Measurements from ENCODE around the gene DKK3.

DKK3 gene

DNA sequence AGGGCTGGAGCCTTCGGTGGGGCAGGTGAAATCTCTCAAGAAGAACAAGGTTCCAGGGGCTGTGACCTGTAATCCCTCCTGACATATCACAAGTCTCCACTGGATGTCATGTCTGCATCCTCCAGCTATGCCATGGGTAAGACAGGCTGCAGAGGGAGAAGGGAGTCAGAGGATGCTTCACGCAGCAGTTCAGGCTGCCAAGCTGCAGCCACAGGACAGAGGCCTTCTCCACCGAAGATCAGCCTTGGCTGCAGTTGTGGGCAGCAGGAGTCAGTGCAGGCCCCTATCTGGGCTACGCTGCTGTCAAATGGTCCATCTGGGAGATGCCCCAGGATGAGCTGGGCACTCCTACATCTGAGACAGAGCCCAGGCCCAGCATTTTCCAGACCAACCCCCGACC, 25.0 kb downstream of the DKK3 start:
- TF ChIP-seq CSDC2 (CRISPR knock-in tag; IDR thresholded peaks at IDR 0.05) (no peak), CREB5 (CRISPR knock-in tag; IDR thresholded peaks at IDR 0.05; ENCODE audit: low read depth) (no peak), ZNF565 (CRISPR knock-in tag; conservative IDR thresholded peaks at IDR 0.05; ENCODE audit: low read depth) (no peak), ESRRG (CRISPR knock-in tag; IDR thresholded peaks at IDR 0.05) (no peak), ZNF70 (CRISPR knock-in tag; IDR thresholded peaks at IDR 0.05) (no peak), PPARA (CRISPR knock-in tag; IDR thresholded peaks at IDR 0.05; ENCODE audit: borderline replicate concordance) (no peak), ISL1 (CRISPR knock-in tag; IDR thresholded peaks at IDR 0.05) (no peak), GLIS3 (CRISPR knock-in tag; IDR thresholded peaks at IDR 0.05) (no peak)
- TF ChIP-seq, protein P1, sequence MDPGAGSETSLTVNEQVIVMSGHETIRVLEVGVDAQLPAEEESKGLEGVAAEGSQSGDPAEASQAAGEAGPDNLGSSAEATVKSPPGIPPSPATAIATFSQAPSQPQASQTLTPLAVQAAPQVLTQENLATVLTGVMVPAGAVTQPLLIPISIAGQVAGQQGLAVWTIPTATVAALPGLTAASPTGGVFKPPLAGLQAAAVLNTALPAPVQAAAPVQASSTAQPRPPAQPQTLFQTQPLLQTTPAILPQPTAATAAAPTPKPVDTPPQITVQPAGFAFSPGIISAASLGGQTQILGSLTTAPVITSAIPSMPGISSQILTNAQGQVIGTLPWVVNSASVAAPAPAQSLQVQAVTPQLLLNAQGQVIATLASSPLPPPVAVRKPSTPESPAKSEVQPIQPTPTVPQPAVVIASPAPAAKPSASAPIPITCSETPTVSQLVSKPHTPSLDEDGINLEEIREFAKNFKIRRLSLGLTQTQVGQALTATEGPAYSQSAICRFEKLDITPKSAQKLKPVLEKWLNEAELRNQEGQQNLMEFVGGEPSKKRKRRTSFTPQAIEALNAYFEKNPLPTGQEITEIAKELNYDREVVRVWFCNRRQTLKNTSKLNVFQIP (CRISPR knock-in tag; IDR thresholded peaks at IDR 0.05; ENCODE audit: borderline replicate concordance, low read depth), result no peak
- ATAC-seq, result no peak

DNA sequence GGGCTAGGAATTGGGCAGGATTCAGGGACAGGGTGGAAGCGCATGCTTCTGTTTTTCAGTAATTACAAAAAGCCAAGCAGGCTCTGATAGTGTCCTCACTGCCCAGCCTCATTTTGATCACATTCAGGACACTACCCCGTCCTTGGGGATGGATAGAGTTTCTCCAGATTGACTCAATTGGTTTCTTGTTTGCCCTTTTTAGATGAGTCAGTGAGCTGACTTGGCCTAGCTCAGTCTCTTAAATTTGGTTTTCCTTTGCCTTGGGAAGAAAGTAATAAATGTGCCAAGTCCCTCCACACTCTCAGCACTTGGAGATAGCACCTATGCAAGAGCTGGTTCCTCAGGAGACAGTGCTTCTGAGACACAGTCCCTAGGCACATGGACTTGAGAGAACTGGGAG, 25.5 kb downstream of the DKK3 start:
- TF ChIP-seq ZNF70 (CRISPR knock-in tag; IDR thresholded peaks at IDR 0.05) (no peak), CSDC2 (CRISPR knock-in tag; IDR thresholded peaks at IDR 0.05) (no peak), RARB (CRISPR knock-in tag; IDR thresholded peaks at IDR 0.05) (no peak), SNAI2 (CRISPR knock-in tag; IDR thresholded peaks at IDR 0.05) (no peak), ZNF565 (CRISPR knock-in tag; conservative IDR thresholded peaks at IDR 0.05; ENCODE audit: low read depth) (no peak), ZNF8 (CRISPR knock-in tag; IDR thresholded peaks at IDR 0.05) (no peak), ZFP30 (CRISPR knock-in tag; IDR thresholded peaks at IDR 0.05) (no peak), TCF4 (CRISPR knock-in tag; IDR thresholded peaks at IDR 0.05; ENCODE audit: borderline replicate concordance) (no peak)
- TF ChIP-seq, protein P2, sequence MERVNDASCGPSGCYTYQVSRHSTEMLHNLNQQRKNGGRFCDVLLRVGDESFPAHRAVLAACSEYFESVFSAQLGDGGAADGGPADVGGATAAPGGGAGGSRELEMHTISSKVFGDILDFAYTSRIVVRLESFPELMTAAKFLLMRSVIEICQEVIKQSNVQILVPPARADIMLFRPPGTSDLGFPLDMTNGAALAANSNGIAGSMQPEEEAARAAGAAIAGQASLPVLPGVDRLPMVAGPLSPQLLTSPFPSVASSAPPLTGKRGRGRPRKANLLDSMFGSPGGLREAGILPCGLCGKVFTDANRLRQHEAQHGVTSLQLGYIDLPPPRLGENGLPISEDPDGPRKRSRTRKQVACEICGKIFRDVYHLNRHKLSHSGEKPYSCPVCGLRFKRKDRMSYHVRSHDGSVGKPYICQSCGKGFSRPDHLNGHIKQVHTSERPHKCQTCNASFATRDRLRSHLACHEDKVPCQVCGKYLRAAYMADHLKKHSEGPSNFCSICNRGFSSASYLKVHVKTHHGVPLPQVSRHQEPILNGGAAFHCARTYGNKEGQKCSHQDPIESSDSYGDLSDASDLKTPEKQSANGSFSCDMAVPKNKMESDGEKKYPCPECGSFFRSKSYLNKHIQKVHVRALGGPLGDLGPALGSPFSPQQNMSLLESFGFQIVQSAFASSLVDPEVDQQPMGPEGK (CRISPR knock-in tag; IDR thresholded peaks at IDR 0.05; ENCODE audit: borderline replicate concordance), result no peak
- TF ChIP-seq, protein P3, sequence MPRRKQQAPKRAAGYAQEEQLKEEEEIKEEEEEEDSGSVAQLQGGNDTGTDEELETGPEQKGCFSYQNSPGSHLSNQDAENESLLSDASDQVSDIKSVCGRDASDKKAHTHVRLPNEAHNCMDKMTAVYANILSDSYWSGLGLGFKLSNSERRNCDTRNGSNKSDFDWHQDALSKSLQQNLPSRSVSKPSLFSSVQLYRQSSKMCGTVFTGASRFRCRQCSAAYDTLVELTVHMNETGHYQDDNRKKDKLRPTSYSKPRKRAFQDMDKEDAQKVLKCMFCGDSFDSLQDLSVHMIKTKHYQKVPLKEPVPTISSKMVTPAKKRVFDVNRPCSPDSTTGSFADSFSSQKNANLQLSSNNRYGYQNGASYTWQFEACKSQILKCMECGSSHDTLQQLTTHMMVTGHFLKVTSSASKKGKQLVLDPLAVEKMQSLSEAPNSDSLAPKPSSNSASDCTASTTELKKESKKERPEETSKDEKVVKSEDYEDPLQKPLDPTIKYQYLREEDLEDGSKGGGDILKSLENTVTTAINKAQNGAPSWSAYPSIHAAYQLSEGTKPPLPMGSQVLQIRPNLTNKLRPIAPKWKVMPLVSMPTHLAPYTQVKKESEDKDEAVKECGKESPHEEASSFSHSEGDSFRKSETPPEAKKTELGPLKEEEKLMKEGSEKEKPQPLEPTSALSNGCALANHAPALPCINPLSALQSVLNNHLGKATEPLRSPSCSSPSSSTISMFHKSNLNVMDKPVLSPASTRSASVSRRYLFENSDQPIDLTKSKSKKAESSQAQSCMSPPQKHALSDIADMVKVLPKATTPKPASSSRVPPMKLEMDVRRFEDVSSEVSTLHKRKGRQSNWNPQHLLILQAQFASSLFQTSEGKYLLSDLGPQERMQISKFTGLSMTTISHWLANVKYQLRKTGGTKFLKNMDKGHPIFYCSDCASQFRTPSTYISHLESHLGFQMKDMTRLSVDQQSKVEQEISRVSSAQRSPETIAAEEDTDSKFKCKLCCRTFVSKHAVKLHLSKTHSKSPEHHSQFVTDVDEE (CRISPR knock-in tag; IDR thresholded peaks at IDR 0.05), result no peak
- no peak for ATAC-seq

DNA sequence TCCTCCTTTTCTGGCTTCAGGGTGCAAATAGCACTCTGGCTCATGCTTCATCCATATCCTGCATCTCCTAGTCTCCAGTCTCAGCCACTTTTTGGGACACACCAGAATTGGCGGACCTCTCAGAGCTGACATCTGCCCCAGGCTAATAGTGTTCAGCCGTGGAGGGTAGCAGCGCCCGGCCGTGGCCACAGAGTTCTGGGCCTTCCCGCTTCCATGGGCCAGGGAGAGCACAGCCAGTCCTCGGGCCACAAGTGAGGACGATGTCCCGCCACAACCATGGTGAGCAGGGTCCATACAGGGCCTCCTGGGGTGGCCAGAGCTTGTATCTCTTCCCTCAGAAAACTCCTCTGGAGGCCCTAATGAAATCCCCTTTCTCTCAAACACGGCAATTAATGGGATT, 26.0 kb downstream of the DKK3 start:
- no peak for ATAC-seq
- TF ChIP-seq RARB (CRISPR knock-in tag; IDR thresholded peaks at IDR 0.05) (no peak), ARNTL (CRISPR knock-in tag; IDR thresholded peaks at IDR 0.05; ENCODE audit: borderline replicate concordance, low read depth) (no peak), CSDC2 (CRISPR knock-in tag; IDR thresholded peaks at IDR 0.05) (no peak), BACH2 (CRISPR knock-in tag; IDR thresholded peaks at IDR 0.05; ENCODE audit: borderline replicate concordance) (no peak), ZNF565 (CRISPR knock-in tag; conservative IDR thresholded peaks at IDR 0.05; ENCODE audit: low read depth) (no peak), OSR1 (CRISPR knock-in tag; IDR thresholded peaks at IDR 0.05) (no peak), ZNF70 (CRISPR knock-in tag; IDR thresholded peaks at IDR 0.05) (no peak), ESRRG (CRISPR knock-in tag; IDR thresholded peaks at IDR 0.05) (no peak)
- TF ChIP-seq, protein P3 (CRISPR knock-in tag; IDR thresholded peaks at IDR 0.05), result no peak
- TF ChIP-seq, protein P2 (CRISPR knock-in tag; IDR thresholded peaks at IDR 0.05; ENCODE audit: borderline replicate concordance), result no peak

Data from SK-N-SH treated with all-trans-retinoic acid at 6 μM for 48 hours (cell line).